PFSK-1 (cell line): Measurements from ENCODE around the gene PARP2.

Source experiments
- FOXP2 ChIP-seq: optimal IDR thresholded peaks from 2 replicates; pipeline ENCODE3; 2011; ENCODE audit warnings: borderline replicate concordance, control low read depth, inconsistent platforms; ENCODE audit not compliant: insufficient read depth; ENCODE audit errors: extremely low read length, extremely low read depth
- POLR2AphosphoS5 ChIP-seq: IDR thresholded peaks from 2 replicates; pipeline ENCODE4 v1.6.1; 2012; ENCODE audit warnings: low read depth, mild to moderate bottlenecking, control low read depth, low read length, moderate library complexity
- REST ChIP-seq, 2 experiments: IDR thresholded peaks; 2 replicates each; pipeline versions ENCODE4 v1.6.1 to v1.8.0; 2011 to 2012; ENCODE audit warnings: low read depth in 2 of 2, low read length in 2 of 2, control low read depth in 1 of 2, inconsistent platforms in 1 of 2, mild to moderate bottlenecking in 1 of 2, moderate library complexity in 1 of 2; ENCODE audit not compliant: insufficient read depth in 1 of 2
- SIN3A ChIP-seq: IDR thresholded peaks from 2 replicates; pipeline ENCODE4 v1.6.1; 2012; ENCODE audit warnings: mild to moderate bottlenecking, low read length, moderate library complexity, borderline replicate concordance; ENCODE audit not compliant: insufficient read depth
- TAF1 ChIP-seq: IDR thresholded peaks from 2 replicates; pipeline ENCODE4 v1.6.1; 2012; ENCODE audit warnings: low read length, control low read depth, borderline replicate concordance; ENCODE audit not compliant: insufficient read depth

PARP2 gene

GRCh38 chr14:20391505-20391904 lies 48.1 kb downstream of the PARP2 start:
- no peak for TF ChIP-seq SIN3A
- TF ChIP-seq REST (IDR thresholded peaks at IDR 0.05; ENCODE audit: insufficient read depth in 1 of 2, low read depth in 2 of 2, low read length in 2 of 2), result no peak
- TF ChIP-seq TAF1, result no peak
- no peak for TF ChIP-seq POLR2AphosphoS5
- TF ChIP-seq FOXP2, result no peak

- TF ChIP-seq REST (IDR thresholded peaks at IDR 0.05; ENCODE audit: insufficient read depth in 1 of 2, low read depth in 2 of 2, low read length in 2 of 2) (no peak), POLR2AphosphoS5 (no peak), TAF1 (no peak), FOXP2 (no peak), SIN3A (no peak)
Measured at GRCh38 chr14:20397511-20397910, 54.1 kb downstream of the PARP2 start.

GRCh38 chr14:20400589-20400964 lies 57.1 kb downstream of the PARP2 start:
- TF ChIP-seq TAF1 (no peak), REST (IDR thresholded peaks at IDR 0.05; ENCODE audit: insufficient read depth in 1 of 2, low read depth in 2 of 2, low read length in 2 of 2) (no peak), SIN3A (no peak), FOXP2 (no peak), POLR2AphosphoS5 (no peak)

GRCh38 chr14:20400965-20401593 lies 57.6 kb downstream of the PARP2 start:
- TF ChIP-seq REST (IDR thresholded peaks at IDR 0.05; ENCODE audit: insufficient read depth in 1 of 2, low read depth in 2 of 2, low read length in 2 of 2), result no peak
- TF ChIP-seq SIN3A, result no peak
- TF ChIP-seq FOXP2, result no peak
- no peak for TF ChIP-seq POLR2AphosphoS5
- TF ChIP-seq TAF1, result no peak

- TF ChIP-seq TAF1 (no peak), POLR2AphosphoS5 (no peak), REST (IDR thresholded peaks at IDR 0.05; ENCODE audit: insufficient read depth in 1 of 2, low read depth in 2 of 2, low read length in 2 of 2) (no peak), FOXP2 (no peak), SIN3A (no peak)
Measured at GRCh38 chr14:20403521-20403920, 60.1 kb downstream of the PARP2 start.
